H1 (cell line): ENCODE data around the gene SKAP1.

Experiments
- CEBPB ChIP-seq: IDR thresholded peaks from 2 replicates; pipeline ENCODE4 v1.6.1; 2012; ENCODE audit warnings: low read depth, low read length
- EP300 ChIP-seq, 2 experiments: IDR thresholded peaks; 1 replicate in 1 of 2; 2 replicates in 1 of 2; pipeline ENCODE4 v1.6.1; 2011 to 2012; ENCODE audit warnings: low read depth in 2 of 2, low read length in 2 of 2, mild to moderate bottlenecking in 2 of 2, borderline replicate concordance in 1 of 2, inconsistent platforms in 1 of 2, moderate library complexity in 1 of 2
- GABPA ChIP-seq: IDR thresholded peaks from 2 replicates; pipeline ENCODE4 v1.6.1; 2011; ENCODE audit warnings: mild to moderate bottlenecking, low read length, moderate library complexity, borderline replicate concordance; ENCODE audit not compliant: insufficient read depth
- NRF1 ChIP-seq: IDR thresholded peaks from 2 replicates; pipeline ENCODE4 v1.6.1; 2011; ENCODE audit warnings: mild to moderate bottlenecking, low read depth, low read length, improper control_type of control experiment
- POLR2AphosphoS5 ChIP-seq: IDR thresholded peaks from 2 replicates; pipeline ENCODE4 v1.6.1; 2011; ENCODE audit warnings: low read depth, low read length
- RNF2 ChIP-seq: fragments of 200-900, 300-1000 bp; sonication (generic); IDR thresholded peaks from 2 replicates; pipeline ENCODE4 v1.7.1; 2016; ENCODE audit warnings: borderline replicate concordance, low read depth, mild to moderate bottlenecking, antibody characterized with exemption, low read length; ENCODE audit not compliant: poor library complexity, severe bottlenecking; ENCODE audit errors: missing control alignments
- SP1 ChIP-seq: IDR thresholded peaks from 2 replicates; pipeline ENCODE4 v1.6.1; 2011; ENCODE audit warnings: low read depth, low read length
- TAF1 ChIP-seq: IDR thresholded peaks from 2 replicates; pipeline ENCODE4 v1.6.1; 2011; ENCODE audit warnings: mild to moderate bottlenecking, low read depth, low read length
- TF ChIP-seq, protein P1 (sequence below): IDR thresholded peaks from 2 replicates; pipeline ENCODE4 v1.6.1; 2012; ENCODE audit warnings: inconsistent platforms

DNA sequence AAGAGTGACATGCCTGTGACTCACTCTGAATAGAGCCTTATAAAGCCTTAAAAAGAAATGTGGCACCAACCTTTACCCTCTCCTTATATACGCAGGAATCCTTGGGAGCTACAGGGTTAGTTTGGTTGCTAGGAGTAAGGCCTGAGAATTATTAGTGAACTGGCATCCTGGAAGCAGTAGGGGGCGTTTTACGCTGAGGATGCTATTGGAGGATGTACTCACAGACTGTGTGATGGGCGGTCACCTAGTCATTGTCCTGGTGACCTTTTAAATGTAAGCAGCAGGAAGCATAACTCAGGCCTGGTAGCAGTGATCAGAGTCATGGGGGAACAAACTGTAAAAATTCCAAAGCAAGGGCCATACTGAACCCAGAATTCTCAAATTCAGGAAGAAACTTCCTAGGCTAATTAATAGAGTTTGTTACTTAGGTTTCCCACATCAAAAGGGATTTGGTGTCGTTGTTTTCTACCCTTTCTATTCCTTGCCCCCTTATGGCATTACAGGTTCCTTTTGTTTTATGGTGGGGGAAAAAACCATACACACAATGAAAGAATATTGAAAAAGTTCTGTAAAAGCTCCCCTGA is 168.6 kb downstream of the SKAP1 start:
- 0 out of 2 replicates have a peak, but pooled peaks have one; percentile 27 for TF ChIP-seq SP1
- TF ChIP-seq GABPA = no peak
- no peak for TF ChIP-seq CEBPB
- TF ChIP-seq TAF1 = no peak
- no peak for TF ChIP-seq NRF1
- no peak for TF ChIP-seq EP300 (IDR thresholded peaks at IDR 0.05; ENCODE audit: borderline replicate concordance in 1 of 2, low read depth in 2 of 2, low read length in 2 of 2)
- TF ChIP-seq, protein P1, sequence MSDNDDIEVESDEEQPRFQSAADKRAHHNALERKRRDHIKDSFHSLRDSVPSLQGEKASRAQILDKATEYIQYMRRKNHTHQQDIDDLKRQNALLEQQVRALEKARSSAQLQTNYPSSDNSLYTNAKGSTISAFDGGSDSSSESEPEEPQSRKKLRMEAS = no peak
- no peak for TF ChIP-seq RNF2
- no peak for TF ChIP-seq POLR2AphosphoS5
